Measurements from ENCODE around the gene ELK3. TPM values are rescaled to one million over a fixed set of nuclear protein-coding genes. Genes with fewer than 3 reads are reported as not detected.
"Not testable (repeated sequence)": the region's sequence is repeated elsewhere in the genome, so short reads cannot be mapped to it uniquely, and the experiment has no call there.

ELK3 gene
- total and polyA plus RNA-seq, 4 donors: 13.6 to 73.8 (median 36.0) TPM

- H3K4me3 ChIP-seq (ENCODE audit: low read length in 2 of 2); H3K27ac ChIP-seq (ENCODE audit: low read depth in 1 of 2, low read length in 2 of 2); H3K9me3 ChIP-seq (ENCODE audit: control insufficient read depth, low read length); H3K36me3 ChIP-seq (ENCODE audit: control insufficient read depth in 1 of 2, insufficient read depth in 2 of 2, low read length in 1 of 2); H3K4me1 ChIP-seq (ENCODE audit: control insufficient read depth in 1 of 2, insufficient read depth in 2 of 2, low read length in 2 of 2); H3K27me3 ChIP-seq (ENCODE audit: control insufficient read depth in 1 of 2, insufficient read depth in 2 of 2, low read length in 1 of 2); intact Hi-C loops (cut with DNase I); DNase-seq; ATAC-seq (ENCODE audit: low FRiP score): not testable (repeated sequence)
- WGBS, 2 donors: 59 to 75% methylated on average over 24 to 33 of the region's 33 CpGs
Observed at GRCh38 chr12:96315741-96316481, 121.7 kb downstream of the ELK3 start.

- WGBS, 2 donors: 93 to 100% methylated on average over 1 to 2 of the region's 2 CpGs
- H3K27ac ChIP-seq (ENCODE audit: low read depth in 1 of 2, low read length in 2 of 2); intact Hi-C loops (cut with DNase I); H3K4me3 ChIP-seq (ENCODE audit: low read length in 2 of 2); H3K36me3 ChIP-seq (ENCODE audit: control insufficient read depth in 1 of 2, insufficient read depth in 2 of 2, low read length in 1 of 2); DNase-seq; H3K27me3 ChIP-seq (ENCODE audit: control insufficient read depth in 1 of 2, insufficient read depth in 2 of 2, low read length in 1 of 2); H3K4me1 ChIP-seq (ENCODE audit: control insufficient read depth in 1 of 2, insufficient read depth in 2 of 2, low read length in 2 of 2); ATAC-seq (ENCODE audit: low FRiP score); H3K9me3 ChIP-seq (ENCODE audit: control insufficient read depth, low read length): not testable (repeated sequence)
Observed at GRCh38 chr12:96317801-96318200, 123.6 kb downstream of the ELK3 start.

Other genes with a start within 250 kb of the ELK3 start
- gene HAL, start 198.0 kb upstream of the ELK3 start, total RNA-seq: 1 to 10 TPM in 1 of 2 donors, under 1 TPM in 1; 0.39 to 1.4 TPM
- under 1 TPM in 1 of 2 donors, not detected in 1; 0.63 TPM for gene HAL, start 198.0 kb upstream of the ELK3 start, polyA plus RNA-seq
- 10 to 100 TPM; 45.5 to 66.8 TPM for gene LTA4H, start 158.8 kb upstream of the ELK3 start, total RNA-seq
- 10 to 100 TPM; 52.1 to 56.8 TPM for gene LTA4H, start 158.8 kb upstream of the ELK3 start, polyA plus RNA-seq
- gene CDK17, start 206.1 kb downstream of the ELK3 start, total RNA-seq: 10 to 100 TPM; 41.5 to 69.7 TPM
- 10 to 100 TPM in 1 of 2 donors, 1 to 10 TPM in 1; 5.3 to 13.9 TPM for gene CDK17, start 206.1 kb downstream of the ELK3 start, polyA plus RNA-seq